OCI-LY7 (cell line): ENCODE results near the gene ZC3H7B.

Source experiments
- EZH2phosphoT487 ChIP-seq: fragments of 200-600 bp; sonication (generic); IDR thresholded peaks from 2 replicates; pipeline ENCODE4 v1.6.1; 2018; ENCODE audit warnings: low read depth, borderline replicate concordance, mild to moderate bottlenecking, mixed run types, antibody characterized with exemption, low read length, moderate library complexity, mixed read lengths
- TF ChIP-seq, protein P1 (sequence below): fragments of 200-600 bp; sonication (generic); conservative IDR thresholded peaks from 2 replicates; pipeline ENCODE4 v1.5.1; 2014; ENCODE audit warnings: mild to moderate bottlenecking, antibody characterized with exemption, low read length, moderate library complexity, mixed read lengths

DNA sequence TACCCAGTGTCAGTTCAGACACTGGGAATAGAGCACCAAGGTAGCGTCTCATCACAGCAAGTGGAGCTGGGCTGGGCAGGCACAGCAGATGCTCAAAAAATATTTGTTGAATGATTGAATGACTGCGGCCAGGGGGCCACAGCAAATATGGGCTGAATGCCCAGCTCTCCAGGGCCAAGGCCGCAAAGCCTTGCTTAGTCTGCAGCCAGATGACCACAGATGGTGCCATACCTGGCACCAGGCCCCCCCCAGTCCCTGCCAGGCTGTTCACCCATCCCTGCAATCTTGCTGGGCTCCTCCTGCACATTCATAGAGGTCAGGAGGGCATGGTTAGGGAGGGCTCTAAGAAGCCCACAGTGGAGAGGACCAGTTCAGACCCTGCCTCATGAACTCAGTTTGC is 32.9 kb downstream of the ZC3H7B start:
- TF ChIP-seq, protein P1, sequence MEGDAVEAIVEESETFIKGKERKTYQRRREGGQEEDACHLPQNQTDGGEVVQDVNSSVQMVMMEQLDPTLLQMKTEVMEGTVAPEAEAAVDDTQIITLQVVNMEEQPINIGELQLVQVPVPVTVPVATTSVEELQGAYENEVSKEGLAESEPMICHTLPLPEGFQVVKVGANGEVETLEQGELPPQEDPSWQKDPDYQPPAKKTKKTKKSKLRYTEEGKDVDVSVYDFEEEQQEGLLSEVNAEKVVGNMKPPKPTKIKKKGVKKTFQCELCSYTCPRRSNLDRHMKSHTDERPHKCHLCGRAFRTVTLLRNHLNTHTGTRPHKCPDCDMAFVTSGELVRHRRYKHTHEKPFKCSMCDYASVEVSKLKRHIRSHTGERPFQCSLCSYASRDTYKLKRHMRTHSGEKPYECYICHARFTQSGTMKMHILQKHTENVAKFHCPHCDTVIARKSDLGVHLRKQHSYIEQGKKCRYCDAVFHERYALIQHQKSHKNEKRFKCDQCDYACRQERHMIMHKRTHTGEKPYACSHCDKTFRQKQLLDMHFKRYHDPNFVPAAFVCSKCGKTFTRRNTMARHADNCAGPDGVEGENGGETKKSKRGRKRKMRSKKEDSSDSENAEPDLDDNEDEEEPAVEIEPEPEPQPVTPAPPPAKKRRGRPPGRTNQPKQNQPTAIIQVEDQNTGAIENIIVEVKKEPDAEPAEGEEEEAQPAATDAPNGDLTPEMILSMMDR, result no peak
- TF ChIP-seq EZH2phosphoT487, result no peak
